Retinal pigment epithelial cell (primary cell): ENCODE measurements around the gene SOBP.

Source experiments
- DNase-seq: peaks from one replicate; pipeline ENCODE4 v3.0.0-alpha.2; 2010; ENCODE audit warnings: low read depth
- H3K4me3 ChIP-seq: 2 replicates; pipeline ENCODE4 v1.5.1; 2011; ENCODE audit warnings: mild to moderate bottlenecking, low read length, control low read depth, moderate library complexity
- CTCF ChIP-seq: conservative IDR thresholded peaks from 2 replicates; pipeline ENCODE4 v1.5.1; 2011; ENCODE audit warnings: low read depth, low read length, control low read depth, inconsistent platforms

Gene SOBP

GRCh38 chr6:107489636-107490565, at the start of gene SOBP:
Gene SOBP, plus strand, starts transcription at chr6:107490117. Its CDS starts 500 bp downstream, at chr6:107490617.
- DNase-seq: no peak
- no peak for TF ChIP-seq CTCF
- peak within 1 kb of the TSS; percentile 64 for H3K4me3 ChIP-seq

GRCh38 chr6:107440936-107441335, 49.0 kb upstream of the SOBP start:
- TF ChIP-seq CTCF: no peak

GRCh38 chr6:107441682-107442081, 48.2 kb upstream of the SOBP start:
- no peak overlapping the region for H3K4me3 ChIP-seq
- no peak for TF ChIP-seq CTCF
- no peak for DNase-seq

More at GRCh38 chr6:107440936-107441335, 49.0 kb upstream of the SOBP start:
- H3K4me3 ChIP-seq: no peak overlapping the region
- DNase-seq: no peak

- DNase-seq: no peak
- TF ChIP-seq CTCF: no peak
- no peak overlapping the region for H3K4me3 ChIP-seq
These were observed 46.8 kb upstream of the SOBP start for GRCh38 chr6:107442938-107443607.

GRCh38 chr6:107443608-107444267, 46.2 kb upstream of the SOBP start:
- no peak for TF ChIP-seq CTCF
- no peak for DNase-seq
- no peak overlapping the region for H3K4me3 ChIP-seq

- TF ChIP-seq CTCF: no peak
- DNase-seq: no peak
These were observed 45.6 kb upstream of the SOBP start for GRCh38 chr6:107444277-107444676.

More at GRCh38 chr6:107444277-107444676, 45.6 kb upstream of the SOBP start:
- H3K4me3 ChIP-seq: no peak overlapping the region
